ENCODE results near the gene RBSN. TPM values are rescaled to one million over a fixed set of nuclear protein-coding genes. Genes with fewer than 3 reads are reported as not detected.
"Not testable (repeated sequence)": the region's sequence is repeated elsewhere in the genome, so short reads cannot be mapped to it uniquely, and the experiment has no call there.

The RBSN gene
- 10 to 100 TPM; 28.8 to 30.3 TPM for total RNA-seq
- long read RNA-seq, donor 1, partial matches to known transcripts, result 1 of 10 reads
- long read RNA-seq, donor 1, other reads (novel, unspliced or antisense), result 9 of 10 reads
- long read RNA-seq, donor 2, partial matches to known transcripts, result 50 of 71 reads
- long read RNA-seq, donor 2, other reads (novel, unspliced or antisense), result 20 of 71 reads

GRCh38 chr3:15098503-15099363 is at the start of gene RBSN:
Gene RBSN (minus strand): TSS chr3:15099148. CDS start chr3:15096120, 3,028 bp downstream.
- intact Hi-C loops (cut with DNase I), result no loop called here
- peak; percentile 99 for DNase-seq (ENCODE audit: low spot score)

- intact Hi-C loops (cut with DNase I), result no loop called here
- DNase-seq (ENCODE audit: low spot score), result no peak
These were observed 49.7 kb upstream of the RBSN start for GRCh38 chr3:15148614-15149013.

- DNase-seq (ENCODE audit: low spot score); intact Hi-C loops (cut with DNase I): not testable (repeated sequence)
These were observed 37.9 kb upstream of the RBSN start for GRCh38 chr3:15136885-15137284.

- DNase-seq (ENCODE audit: low spot score); intact Hi-C loops (cut with DNase I): not testable (repeated sequence)
These were observed 36.0 kb upstream of the RBSN start for GRCh38 chr3:15134968-15135367.

- intact Hi-C loops (cut with DNase I), result not testable (repeated sequence)
These were observed 29.5 kb upstream of the RBSN start for GRCh38 chr3:15128403-15128802.

GRCh38 chr3:15126975-15127374 is 28.0 kb upstream of the RBSN start:
- DNase-seq (ENCODE audit: low spot score); intact Hi-C loops (cut with DNase I): not testable (repeated sequence)

More at GRCh38 chr3:15128403-15128802, 29.5 kb upstream of the RBSN start:
- not testable (repeated sequence) for DNase-seq (ENCODE audit: low spot score)

- intact Hi-C loops (cut with DNase I), result no loop called here
- no peak for DNase-seq (ENCODE audit: low spot score)
These were observed 23.4 kb upstream of the RBSN start for GRCh38 chr3:15122398-15122797.

GRCh38 chr3:15121936-15122335 is 23.0 kb upstream of the RBSN start:
- intact Hi-C loops (cut with DNase I), result no loop called here
- no peak for DNase-seq (ENCODE audit: low spot score)

GRCh38 chr3:15120986-15121385 is 22.0 kb upstream of the RBSN start:
- intact Hi-C loops (cut with DNase I), result no loop called here
- DNase-seq (ENCODE audit: low spot score), result no peak

GRCh38 chr3:15117011-15117410 is 18.1 kb upstream of the RBSN start:
- intact Hi-C loops (cut with DNase I), result no loop called here
- DNase-seq (ENCODE audit: low spot score), result no peak

- no peak for DNase-seq (ENCODE audit: low spot score)
- intact Hi-C loops (cut with DNase I), result no loop called here
These were observed 17.2 kb upstream of the RBSN start for GRCh38 chr3:15116032-15116669.

GRCh38 chr3:15114466-15115358 is 15.8 kb upstream of the RBSN start:
- DNase-seq (ENCODE audit: low spot score), result no peak
- intact Hi-C loops (cut with DNase I), result no loop called here

GRCh38 chr3:15113884-15114283 is 14.9 kb upstream of the RBSN start:
- DNase-seq (ENCODE audit: low spot score), result no peak
- intact Hi-C loops (cut with DNase I), result no loop called here

GRCh38 chr3:15113471-15113870 is 14.5 kb upstream of the RBSN start:
- intact Hi-C loops (cut with DNase I), result no loop called here
- no peak for DNase-seq (ENCODE audit: low spot score)

GRCh38 chr3:15112011-15112410 is 13.1 kb upstream of the RBSN start:
- no peak for DNase-seq (ENCODE audit: low spot score)
- intact Hi-C loops (cut with DNase I), result no loop called here

- intact Hi-C loops (cut with DNase I), result no loop called here
- no peak for DNase-seq (ENCODE audit: low spot score)
These were observed 11.3 kb upstream of the RBSN start for GRCh38 chr3:15110206-15110605.

GRCh38 chr3:15108869-15109268 is 9.9 kb upstream of the RBSN start:
- no peak for DNase-seq (ENCODE audit: low spot score)
- intact Hi-C loops (cut with DNase I), result no loop called here

- intact Hi-C loops (cut with DNase I), result no loop called here
- DNase-seq (ENCODE audit: low spot score), result peak; percentile 93
These were observed 9.2 kb upstream of the RBSN start for GRCh38 chr3:15108082-15108545.
